Smooth muscle cell (in vitro differentiated cells): ENCODE measurements around the gene ANKRD11. TPM values are rescaled to one million over a fixed set of nuclear protein-coding genes. Genes with fewer than 3 reads are reported as not detected.

Source experiments
- DNase-seq: peaks from one replicate; lab custom pipeline; 2025; ENCODE audit not compliant: unreplicated experiment; lab: John Stamatoyannopoulos, UW
- H2AFZ ChIP-seq: fragments of 200-600 bp; sonication (generic); 2 replicates; pipeline ENCODE4 v1.6.0; 2016; ENCODE audit warnings: antibody characterized with exemption, low read depth, mild to moderate bottlenecking
- H3F3A ChIP-seq: fragments of 200-600 bp; sonication (generic); 2 replicates; pipeline ENCODE4 v1.6.0; 2017; ENCODE audit warnings: antibody characterized with exemption, low read depth
- H3K27ac ChIP-seq: fragments of 200-600 bp; sonication (generic); 2 replicates; pipeline ENCODE4 v1.5.1; 2016; ENCODE audit warnings: low read depth, mild to moderate bottlenecking
- H3K27me3 ChIP-seq: fragments of 200-600 bp; sonication (generic); 2 replicates; pipeline ENCODE4 v1.6.1; 2016; ENCODE audit warnings: low read depth, mild to moderate bottlenecking
- H3K36me3 ChIP-seq: fragments of 200-600 bp; sonication (generic); 2 replicates; pipeline ENCODE4 v1.5.1; 2016; ENCODE audit warnings: low read depth
- H3K4me1 ChIP-seq: fragments of 200-600 bp; sonication (generic); 2 replicates; pipeline ENCODE4 v1.5.1; 2016; ENCODE audit warnings: low read depth
- H3K4me2 ChIP-seq: fragments of 200-600 bp; sonication (generic); 2 replicates; pipeline ENCODE4 v1.6.0; 2016; ENCODE audit warnings: mild to moderate bottlenecking
- H3K4me3 ChIP-seq: fragments of 200-600 bp; sonication (generic); 2 replicates; pipeline ENCODE4 v1.5.1; 2016; ENCODE audit warnings: mild to moderate bottlenecking
- H3K79me2 ChIP-seq: fragments of 200-600 bp; sonication (generic); 2 replicates; pipeline ENCODE4 v1.6.0; 2016; ENCODE audit warnings: low read depth, mild to moderate bottlenecking
- H3K9ac ChIP-seq: fragments of 200-600 bp; sonication (generic); 2 replicates; pipeline ENCODE4 v1.6.0; 2016; ENCODE audit warnings: low read depth
- H3K9me3 ChIP-seq: fragments of 200-600 bp; sonication (generic); replicated peaks from 2 replicates; pipeline ENCODE4 v1.5.1; 2016; ENCODE audit warnings: low read depth
- H4K20me1 ChIP-seq: fragments of 200-600 bp; sonication (generic); 2 replicates; pipeline ENCODE4 v1.6.0; 2016; ENCODE audit warnings: low read depth
- CTCF ChIP-seq: fragments of 200-600 bp; sonication (generic); IDR thresholded peaks from 2 replicates; pipeline ENCODE4 v1.5.1; 2017; ENCODE audit warnings: borderline replicate concordance, mild to moderate bottlenecking, antibody characterized with exemption; ENCODE audit not compliant: insufficient read depth, poor library complexity, severe bottlenecking
- WGBS: methylation state at CpG from one replicate; pipeline ENCODE4 v1.1.7; 2016; ENCODE audit warnings: low lambda C conversion rate; 5-methylcytosine and 5-hydroxymethylcytosine counted together
- polyA plus RNA-seq: library from polyadenylated mRNA; unstranded; fragments of >200 nt; fragmentation: Nextera tagmentation; extraction: Ambion mirVana; gene quantifications from 2 replicates; pipeline ENCODE4 v1.2.1, GENCODE V29; 2016
- total RNA-seq: library from RNA; depleted of rRNA; stranded (reverse); fragments of >200 nt; gene quantifications from 2 replicates; pipeline ENCODE4 v1.2.3, GENCODE V29; 2014

ANKRD11 gene
- total and polyA plus RNA-seq, 2 experiments from 2014 or later: 31.5 to 105 TPM

DNA sequence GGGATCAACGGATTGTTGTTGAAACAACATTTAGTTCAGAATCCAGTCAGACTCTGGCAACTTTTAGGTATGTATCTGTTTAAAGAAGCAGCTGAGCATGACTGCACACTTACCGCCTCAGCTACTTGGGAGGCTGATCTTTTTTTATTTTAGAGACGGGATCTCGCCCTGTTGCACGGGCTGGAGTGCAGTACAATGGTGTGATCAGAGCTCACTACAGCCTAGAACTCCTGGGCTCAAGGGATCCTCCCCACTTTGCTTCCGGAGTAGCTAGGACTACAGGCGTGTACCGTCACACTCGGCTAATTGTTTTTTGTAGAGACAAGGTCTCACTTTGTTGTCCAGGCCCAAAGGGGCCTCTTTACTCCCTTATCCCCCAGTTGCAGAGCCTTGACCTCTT, 20.2 kb upstream of the ANKRD11 start:
- DNase-seq: no peak
- Histone ChIP-seq H3K9ac (no peak overlapping the region), H4K20me1 (peaks cover 14% of the 10 kb centered on the region), H3K79me2 (peaks cover 45% of the 10 kb centered on the region), H2AFZ (no peak overlapping the region), H3K4me1 (peaks cover 12% of the 10 kb centered on the region), H3K4me3 (no peak overlapping the region), H3K36me3 (no peaks in the 10 kb centered on the region), H3F3A (peaks cover 3% of the 10 kb centered on the region), H3K4me2 (no peak overlapping the region), H3K9me3 (no peaks in the 10 kb centered on the region), H3K27me3 (no peaks in the 10 kb centered on the region), H3K27ac (no peak overlapping the region)
- WGBS: 98% methylated on average over 9 of the region's 9 CpGs
- no peak for TF ChIP-seq CTCF

DNA sequence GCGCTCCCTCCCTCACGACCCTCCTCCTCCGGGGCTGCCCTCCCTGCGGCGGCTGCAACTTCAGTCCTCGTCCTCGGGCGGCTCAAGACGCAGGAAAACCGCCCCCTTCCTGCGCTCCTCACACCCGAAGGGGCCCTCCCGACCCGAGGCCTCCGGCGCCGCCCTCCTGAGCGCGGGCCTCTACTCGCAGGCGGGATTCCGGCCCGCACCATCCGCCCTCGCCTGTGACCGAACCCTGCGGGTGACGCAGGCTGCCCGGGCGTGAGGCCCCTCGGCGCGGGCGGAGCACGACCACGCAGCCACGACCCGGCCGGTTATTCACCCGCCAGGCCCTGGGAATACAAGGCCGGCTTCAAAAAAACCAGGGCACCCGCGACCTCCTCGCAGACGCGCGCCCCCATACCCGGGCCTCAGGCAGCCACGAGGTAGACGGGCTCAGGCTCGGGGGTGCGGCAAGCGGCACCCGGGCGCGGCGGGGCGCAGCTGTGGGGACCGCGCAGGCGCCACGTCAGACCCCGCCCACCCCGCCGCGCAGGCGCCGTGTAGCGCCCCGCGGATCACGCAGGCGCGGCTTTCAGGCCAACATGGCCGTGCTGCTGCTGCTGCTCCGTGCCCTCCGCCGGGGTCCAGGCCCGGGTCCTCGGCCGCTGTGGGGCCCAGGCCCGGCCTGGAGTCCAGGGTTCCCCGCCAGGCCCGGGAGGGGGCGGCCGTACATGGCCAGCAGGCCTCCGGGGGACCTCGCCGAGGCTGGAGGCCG, 17.7 kb upstream of the ANKRD11 start, which contains the start of gene SPG7:
Gene SPG7, plus strand, starts transcription at position 570 of the 757 bp plus-strand sequence. Its CDS starts 15 bp downstream, at position 585.
- peak within 1 kb of the TSS; percentile 96 for H3K9ac ChIP-seq
- peaks cover 3% of the 10 kb centered on the region for H3F3A ChIP-seq
- no peak for TF ChIP-seq CTCF
- no peaks in the 10 kb centered on the region for H3K27me3 ChIP-seq
- peak within 1 kb of the TSS; percentile 96 for H3K4me3 ChIP-seq
- no peaks in the 10 kb centered on the region for H3K9me3 ChIP-seq
- DNase-seq: peak; percentile 91
- no peaks in the 10 kb centered on the region for H3K36me3 ChIP-seq
- peaks cover 39% of the 10 kb centered on the region for H3K79me2 ChIP-seq
- H3K4me1 ChIP-seq: peaks cover 12% of the 10 kb centered on the region
- H2AFZ ChIP-seq: peak within 1 kb of the TSS; percentile 82
- H3K4me2 ChIP-seq: peak within 1 kb of the TSS; percentile 95
- WGBS: 2% methylated on average over 77 of the region's 90 CpGs
- H4K20me1 ChIP-seq: peaks cover 14% of the 10 kb centered on the region
- H3K27ac ChIP-seq: peak within 1 kb of the TSS; percentile 94

DNA sequence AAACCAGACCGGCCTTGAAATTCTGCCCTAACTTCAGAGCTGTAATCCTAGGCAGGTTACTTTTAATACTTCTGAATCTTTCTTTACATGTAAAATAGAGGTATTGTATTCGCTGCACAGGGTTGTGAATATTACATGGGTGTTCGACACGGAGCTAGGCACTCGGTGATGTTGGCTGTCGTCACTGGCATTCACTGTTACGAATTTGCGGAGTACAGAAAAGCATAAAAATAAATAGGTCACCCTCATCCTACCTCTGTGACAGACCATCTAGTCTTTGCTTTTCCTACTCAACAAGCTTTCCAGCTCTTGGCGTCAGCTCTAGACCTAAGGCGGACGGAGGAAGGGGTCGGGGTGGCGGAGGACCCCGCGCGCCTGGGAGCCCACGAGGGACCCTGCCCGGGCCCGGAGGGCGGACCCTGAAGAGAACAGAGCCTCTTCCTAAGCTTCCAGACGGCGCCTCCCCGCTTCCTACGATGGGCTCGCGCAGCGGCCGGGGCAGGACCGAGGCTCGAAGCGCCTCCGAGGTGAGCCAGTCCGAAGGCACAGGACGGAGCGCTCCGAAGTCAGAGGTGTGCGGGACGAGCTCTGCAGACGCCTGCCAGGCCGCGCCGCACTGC, 17.0 kb upstream of the ANKRD11 start:
- H3K27ac ChIP-seq: peak overlapping the region; percentile 94
- H3F3A ChIP-seq: peaks cover 3% of the 10 kb centered on the region
- H3K27me3 ChIP-seq: no peaks in the 10 kb centered on the region
- H4K20me1 ChIP-seq: peaks cover 14% of the 10 kb centered on the region
- peak overlapping the region; percentile 96 for H3K4me3 ChIP-seq
- peak overlapping the region; percentile 82 for H2AFZ ChIP-seq
- no peaks in the 10 kb centered on the region for H3K9me3 ChIP-seq
- H3K9ac ChIP-seq: peak overlapping the region; percentile 96
- WGBS: 16% methylated on average over 40 of the region's 42 CpGs
- DNase-seq: peak; percentile 51
- TF ChIP-seq CTCF: no peak
- H3K36me3 ChIP-seq: no peaks in the 10 kb centered on the region
- H3K4me1 ChIP-seq: peaks cover 12% of the 10 kb centered on the region
- peak overlapping the region; percentile 95 for H3K4me2 ChIP-seq
- H3K79me2 ChIP-seq: peaks cover 32% of the 10 kb centered on the region
